Transverse colon (tissue), 4 donors: ENCODE results near the gene SGCA. TPM values are rescaled to one million over a fixed set of nuclear protein-coding genes. Genes with fewer than 3 reads are reported as not detected.

Experiments used
- DNase-seq: peaks from one replicate; pipeline ENCODE4 v3.0.0-alpha.2; 2019
- H3K27ac ChIP-seq, 4 donors: fragments of 200-600 bp; sonication (generic); 2 replicates each; pipeline ENCODE4 v1.5.1; 2016 to 2018; ENCODE audit warnings: inconsistent platforms in 4 of 4
- H3K27me3 ChIP-seq: fragments of 200-600 bp; sonication (generic); 2 replicates; pipeline ENCODE4 v1.5.1; 2017; ENCODE audit warnings: inconsistent platforms
- H3K36me3 ChIP-seq, 4 donors: fragments of 200-600 bp; sonication (generic); 2 replicates each; pipeline ENCODE4 v1.5.1; 2017 to 2019; ENCODE audit warnings: inconsistent platforms in 4 of 4
- H3K4me1 ChIP-seq, 4 donors: fragments of 200-600 bp; sonication (generic); 2 replicates each; pipeline ENCODE4 v1.5.1; 2017 to 2020; ENCODE audit warnings: inconsistent platforms in 4 of 4
- H3K4me3 ChIP-seq, 4 donors: fragments of 200-600 bp; sonication (generic); 1 replicate in 1 of 4; 2 replicates in 3 of 4; pipeline versions ENCODE4 v1.5.1 to v1.6.1; 2017 to 2019; ENCODE audit warnings: inconsistent platforms in 4 of 4
- H3K9me3 ChIP-seq, 2 donors: fragments of 200-600 bp; sonication (generic); 2 replicates each; pipeline ENCODE4 v1.5.1; 2017 to 2019; ENCODE audit warnings: inconsistent platforms in 2 of 2
- EP300 ChIP-seq: sonication (generic); formaldehyde crosslinking; IDR thresholded peaks from one replicate; pipeline ENCODE4 v1.6.1; 2017; ENCODE audit warnings: antibody characterized with exemption, low read depth
- POLR2A ChIP-seq: fragments of 450-650 bp; IDR thresholded peaks from one replicate; pipeline ENCODE4 v1.6.1; 2016; ENCODE audit warnings: antibody characterized with exemption, mild to moderate bottlenecking, moderate library complexity
- POLR2AphosphoS5 ChIP-seq, 3 donors: sonication (generic); formaldehyde crosslinking; IDR thresholded peaks; one replicate each; pipeline ENCODE4 v1.6.1; 2016; ENCODE audit warnings: antibody characterized with exemption in 3 of 3
- WGBS, 2 donors: methylation state at CpG; one replicate each; pipeline ENCODE4 v1.1.5; 2018; ENCODE audit warnings: low coverage in 1 of 2; 5-methylcytosine and 5-hydroxymethylcytosine counted together
- in situ Hi-C, 4 donors: fragments of 200-750 bp; cut with MboI; loops; one replicate each; pipeline versions ENCODE4 v1.15.0 to v1.15.1; 2017; ENCODE audit warnings: low sequenced_read_pairs in 3 of 4, low pct_ligation_motif_present in 1 of 4, low pct_unique_long_range_greater_than_20kb in 1 of 4
- intact Hi-C: fragments of 100-400 bp; cut with DNase I; formaldehyde crosslinking; loops from one replicate; pipeline ENCODE4 v1.15.1; 2023; ENCODE audit warnings: low total_unique reads
- total RNA-seq, 4 donors: library from RNA; depleted of rRNA; stranded (reverse); fragments of >200 nt; gene quantifications; one replicate each; pipeline ENCODE4 v1.1.0, GENCODE V29; 2016
- TF ChIP-seq, protein P1 (sequence below), 5 experiments: fragments of 200-600 bp in 3 of 5; fragments of 450-650 bp in 2 of 5; sonication (generic) in 3 of 5; IDR thresholded peaks; 1 replicate in 2 of 5; 2 replicates in 3 of 5; pipeline ENCODE4 v1.5.1; 2016 to 2017; ENCODE audit warnings: antibody characterized with exemption in 5 of 5, inconsistent platforms in 3 of 5, mild to moderate bottlenecking in 2 of 5, moderate library complexity in 1 of 5

SGCA gene
- total RNA-seq, 4 donors from 2014 or later: 3.7 to 65.3 (median 7.6) TPM

DNA sequence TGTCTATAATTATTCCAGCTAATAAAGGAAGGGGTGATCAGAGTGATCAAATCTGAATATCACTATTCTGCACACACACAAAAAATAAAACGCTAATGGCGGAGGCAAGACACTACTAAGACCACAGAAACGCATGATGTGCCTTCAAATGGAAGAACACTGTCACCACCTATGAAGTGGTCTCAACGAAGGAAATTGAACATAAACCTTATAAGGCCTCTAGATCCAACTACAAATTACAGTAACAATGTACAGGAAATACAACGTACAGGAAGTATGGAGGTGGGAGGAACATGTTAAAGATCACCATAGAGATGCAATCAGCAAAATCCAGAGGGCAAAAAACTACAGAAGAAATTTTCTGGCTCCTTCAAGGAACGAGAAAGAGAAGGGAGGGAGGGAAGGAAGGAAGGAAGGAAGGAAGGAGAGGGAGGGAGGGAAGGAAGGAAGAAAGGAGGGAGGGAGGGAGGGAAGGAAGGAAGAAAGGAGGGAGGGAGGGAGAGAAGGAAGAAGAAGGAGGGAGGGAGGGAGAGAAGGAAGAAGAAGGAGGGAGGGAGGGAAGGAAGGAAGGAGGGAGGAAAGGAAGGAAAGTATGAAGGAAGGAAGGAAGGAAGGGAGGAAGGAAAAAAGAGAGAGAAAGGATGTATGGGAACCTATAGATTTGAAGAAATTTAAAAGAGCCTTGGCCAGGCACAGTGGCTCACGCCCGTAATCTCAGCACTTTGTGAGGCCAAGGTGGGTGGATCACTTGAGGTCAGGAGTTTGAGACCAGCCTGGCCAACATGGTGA is 3.1 kb upstream of the SGCA start:
- WGBS, 2 donors: 64 to 74% methylated on average over 4 to 8 of the region's 8 CpGs
- Histone ChIP-seq H3K27me3 (no peaks in the 10 kb centered on the region), H3K4me3 (no peak overlapping the region), H3K27ac (no peak overlapping the region), H3K36me3 (no peaks in the 10 kb centered on the region), H3K4me1 (peaks cover 0 to 19% (median 12%) of the 10 kb centered on the region in 4 donors), H3K9me3 (no peaks in the 10 kb centered on the region)
- no peak for TF ChIP-seq EP300
- TF ChIP-seq, protein P1, sequence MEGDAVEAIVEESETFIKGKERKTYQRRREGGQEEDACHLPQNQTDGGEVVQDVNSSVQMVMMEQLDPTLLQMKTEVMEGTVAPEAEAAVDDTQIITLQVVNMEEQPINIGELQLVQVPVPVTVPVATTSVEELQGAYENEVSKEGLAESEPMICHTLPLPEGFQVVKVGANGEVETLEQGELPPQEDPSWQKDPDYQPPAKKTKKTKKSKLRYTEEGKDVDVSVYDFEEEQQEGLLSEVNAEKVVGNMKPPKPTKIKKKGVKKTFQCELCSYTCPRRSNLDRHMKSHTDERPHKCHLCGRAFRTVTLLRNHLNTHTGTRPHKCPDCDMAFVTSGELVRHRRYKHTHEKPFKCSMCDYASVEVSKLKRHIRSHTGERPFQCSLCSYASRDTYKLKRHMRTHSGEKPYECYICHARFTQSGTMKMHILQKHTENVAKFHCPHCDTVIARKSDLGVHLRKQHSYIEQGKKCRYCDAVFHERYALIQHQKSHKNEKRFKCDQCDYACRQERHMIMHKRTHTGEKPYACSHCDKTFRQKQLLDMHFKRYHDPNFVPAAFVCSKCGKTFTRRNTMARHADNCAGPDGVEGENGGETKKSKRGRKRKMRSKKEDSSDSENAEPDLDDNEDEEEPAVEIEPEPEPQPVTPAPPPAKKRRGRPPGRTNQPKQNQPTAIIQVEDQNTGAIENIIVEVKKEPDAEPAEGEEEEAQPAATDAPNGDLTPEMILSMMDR (IDR thresholded peaks at IDR 0.05): no peak
- no peak for TF ChIP-seq POLR2AphosphoS5 (IDR thresholded peaks at IDR 0.05)
- no peak for TF ChIP-seq POLR2A
- in situ Hi-C loops (no loop called here), intact Hi-C loops (no loop called here)
- DNase-seq: no peak

DNA sequence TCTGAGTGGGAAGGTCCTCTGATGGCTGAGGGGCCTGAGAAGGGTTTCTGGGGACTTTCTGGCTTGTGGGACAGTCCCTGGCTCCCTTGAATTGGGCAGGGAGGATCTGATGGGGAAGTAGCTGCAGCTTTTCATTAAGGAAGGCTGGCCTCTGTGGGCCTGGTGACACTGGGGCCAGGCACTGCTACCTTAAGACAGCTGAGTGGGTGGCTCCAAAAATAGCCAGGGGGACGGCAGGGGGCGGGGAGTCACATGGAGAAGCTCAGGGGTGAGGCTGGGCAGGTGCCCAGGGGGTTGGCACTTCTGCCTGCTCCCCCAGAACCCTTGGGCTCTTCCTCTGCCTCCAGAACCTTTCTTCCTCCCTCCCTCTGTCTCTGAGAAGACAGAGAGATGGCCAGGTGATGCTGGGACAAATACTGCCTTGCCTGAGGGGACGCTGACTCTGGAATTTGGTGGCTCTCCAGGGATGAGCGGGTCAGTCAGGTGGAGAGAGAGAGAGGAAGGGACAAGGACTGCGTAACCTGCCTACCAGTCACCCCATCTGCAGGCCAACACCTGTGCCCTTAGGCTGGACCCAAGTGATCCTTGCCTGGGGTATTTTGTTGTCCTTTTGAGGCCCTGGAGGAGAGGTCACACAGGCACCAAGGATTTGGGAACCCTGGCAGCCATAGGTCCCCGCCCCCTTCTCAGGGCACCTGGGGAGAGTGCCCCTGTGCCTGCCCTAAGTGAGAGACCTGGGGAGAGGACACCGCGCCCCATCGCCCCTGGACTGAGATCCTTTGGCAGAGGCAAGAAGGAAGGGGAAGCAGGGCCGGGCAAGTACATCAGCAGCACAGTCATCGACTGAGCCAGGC is 1.7 kb upstream of the SGCA start:
- Histone ChIP-seq H3K4me1 (peaks cover 0 to 24% (median 14%) of the 10 kb centered on the region in 4 donors), H3K27me3 (no peaks in the 10 kb centered on the region), H3K27ac (no peak overlapping the region), H3K4me3 (no peak overlapping the region), H3K9me3 (no peaks in the 10 kb centered on the region), H3K36me3 (no peaks in the 10 kb centered on the region)
- in situ Hi-C loops (no loop called here), intact Hi-C loops (no loop called here)
- DNase-seq: no peak
- WGBS, 2 donors: 20 to 78% methylated on average over 1 to 11 of the region's 11 CpGs
- no peak for TF ChIP-seq POLR2AphosphoS5 (IDR thresholded peaks at IDR 0.05)
- no peak for TF ChIP-seq POLR2A
- no peak for TF ChIP-seq EP300
- TF ChIP-seq, protein P1 (IDR thresholded peaks at IDR 0.05): no peak

DNA sequence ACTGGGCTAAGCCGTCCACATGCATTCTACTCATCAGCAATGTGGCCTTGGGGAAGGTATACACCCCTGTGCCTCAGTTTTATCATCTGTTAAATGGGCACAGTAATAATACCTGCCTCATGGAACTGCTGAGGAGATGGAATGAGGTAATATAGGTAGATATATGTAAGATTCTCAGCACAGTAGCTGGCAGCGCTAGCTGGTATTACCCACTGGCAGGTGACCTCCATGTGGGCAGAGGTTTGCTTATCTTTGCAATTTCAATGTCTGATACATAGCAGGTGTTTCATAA is 1.2 kb upstream of the SGCA start:
- WGBS, 2 donors: 97% methylated on average over 2 of the region's 2 CpGs; no CpG with 5 or more reads in 1 of the 2 donors
- no peak overlapping the region for H3K27ac ChIP-seq
- no peak for TF ChIP-seq POLR2A
- TF ChIP-seq, protein P1 (IDR thresholded peaks at IDR 0.05): no peak
- TF ChIP-seq EP300: no peak
- no peak for TF ChIP-seq POLR2AphosphoS5 (IDR thresholded peaks at IDR 0.05)
- intact Hi-C loops: no loop called here
- no peaks in the 10 kb centered on the region for H3K36me3 ChIP-seq
- DNase-seq: no peak
- H3K27me3 ChIP-seq: no peaks in the 10 kb centered on the region
- peaks cover 0 to 26% (median 14%) of the 10 kb centered on the region in 4 donors for H3K4me1 ChIP-seq
- in situ Hi-C loops: no loop called here
- no peak overlapping the region for H3K4me3 ChIP-seq
- H3K9me3 ChIP-seq: no peaks in the 10 kb centered on the region

DNA sequence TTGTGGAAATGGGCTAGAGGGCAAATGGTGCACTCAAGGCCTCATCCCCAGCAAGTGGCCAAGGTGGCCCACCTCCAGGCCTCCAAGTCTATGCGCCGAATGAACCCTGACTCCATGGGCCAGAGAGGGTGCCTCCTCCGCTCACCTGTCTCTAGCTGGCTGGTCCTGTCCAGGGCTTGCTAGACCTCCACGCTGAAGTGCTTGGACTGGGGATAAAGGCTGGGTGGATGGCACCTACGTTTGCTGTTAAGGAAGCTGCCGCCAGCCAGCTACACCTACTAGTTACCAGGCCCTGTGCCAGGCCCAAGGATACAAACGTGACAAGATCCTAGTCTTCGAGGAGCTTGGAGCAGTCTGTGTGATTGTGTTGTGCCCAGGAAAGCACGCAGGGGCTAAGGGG is 739 bp upstream of the SGCA start:
- TF ChIP-seq, protein P1 (IDR thresholded peaks at IDR 0.05): no peak
- no peak for TF ChIP-seq POLR2A
- no peak for TF ChIP-seq POLR2AphosphoS5 (IDR thresholded peaks at IDR 0.05)
- no peak for TF ChIP-seq EP300
- H3K4me1 ChIP-seq: peaks cover 0 to 26% (median 14%) of the 10 kb centered on the region in 4 donors
- H3K27ac ChIP-seq: peak overlapping the region in 1 of 4 donors; percentile 79
- no peak overlapping the region for H3K4me3 ChIP-seq
- no peaks in the 10 kb centered on the region for H3K9me3 ChIP-seq
- H3K36me3 ChIP-seq: no peaks in the 10 kb centered on the region
- WGBS, 2 donors: 83 to 87% methylated on average over 5 to 9 of the region's 9 CpGs
- in situ Hi-C loops (no loop called here), intact Hi-C loops (no loop called here)
- H3K27me3 ChIP-seq: no peaks in the 10 kb centered on the region
- DNase-seq: no peak
